Measurements from ENCODE around the gene COLEC12.

- TF ChIP-seq CHD1 (IDR thresholded peaks at IDR 0.05; ENCODE audit: low read depth, low read length) (no peak), SPI1 (IDR thresholded peaks at IDR 0.05; ENCODE audit: borderline replicate concordance, insufficient read depth, low read depth, low read length) (no peak), MEF2B (IDR thresholded peaks at IDR 0.05; ENCODE audit: partially characterized antibody, poor library complexity, severe bottlenecking) (no peak), CTCF (IDR thresholded peaks at IDR 0.05 in 2 of 3, conservative IDR thresholded peaks at IDR 0.05 in 1 of 3; ENCODE audit: control insufficient read depth in 2 of 3, extremely low read depth in 1 of 3, insufficient read depth in 1 of 3, low read depth in 3 of 3, low read length in 3 of 3) (no peak), NR2F1 (conservative IDR thresholded peaks at IDR 0.05) (no peak), POLR2AphosphoS5 (IDR thresholded peaks at IDR 0.05; ENCODE audit: low read length) (no peak), ELK1 (IDR thresholded peaks at IDR 0.05; ENCODE audit: low read depth, low read length) (no peak), YY1 (IDR thresholded peaks at IDR 0.05; ENCODE audit: low read depth, low read length) (no peak), IRF4 (IDR thresholded peaks at IDR 0.05; ENCODE audit: low read depth, low read length) (no peak), BACH1 (IDR thresholded peaks at IDR 0.05; ENCODE audit: borderline replicate concordance) (no peak), POLR2A (IDR thresholded peaks at IDR 0.05; ENCODE audit: low read depth, low read length) (no peak), TAF1 (IDR thresholded peaks at IDR 0.05; ENCODE audit: borderline replicate concordance, low read depth, low read length) (no peak), BCL11A (IDR thresholded peaks at IDR 0.05; ENCODE audit: low read depth, low read length) (no peak)
Measured at GRCh38 chr18:470661-471501, 29.6 kb downstream of the COLEC12 start.

All from GM12878 (cell line).